ENCODE measurements around the gene RAB31. TPM values are rescaled to one million over a fixed set of nuclear protein-coding genes. Genes with fewer than 3 reads are reported as not detected.

The RAB31 gene
- total and polyA plus RNA-seq, 8 donors, result 1.4 to 28.2 (median 4.5) TPM

DNA sequence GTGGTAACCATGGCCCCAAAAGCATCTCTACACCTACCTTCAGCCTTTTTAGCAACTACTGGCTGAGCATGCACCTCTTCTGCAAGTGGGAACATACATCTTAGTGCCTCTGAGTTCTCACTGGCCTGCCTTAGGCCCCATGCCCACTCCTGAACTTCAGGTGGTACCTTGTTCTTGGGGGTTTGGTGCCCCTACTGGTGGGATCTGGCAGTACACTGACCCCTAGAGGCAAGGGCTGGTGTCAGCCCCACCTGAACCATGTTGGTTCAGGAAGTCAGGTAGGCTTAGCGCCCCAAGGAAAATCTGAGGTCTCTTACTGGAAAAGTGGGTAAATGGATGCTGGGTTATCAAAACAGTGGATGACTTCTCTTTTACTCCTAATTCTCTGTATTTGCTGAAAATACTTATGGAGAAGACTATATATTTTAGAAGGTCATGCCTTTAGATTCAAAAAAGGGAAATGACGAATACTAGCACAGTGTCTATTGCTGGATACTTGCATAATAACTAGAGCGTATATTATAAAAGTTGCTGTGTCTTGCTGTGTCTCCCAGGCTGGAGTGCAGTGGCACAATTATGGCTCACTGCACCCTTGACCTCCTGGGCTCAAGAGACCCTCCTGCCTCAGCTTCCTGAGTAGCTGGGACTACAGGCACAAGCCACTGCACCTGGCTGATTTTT, 84.6 kb downstream of the RAB31 start:
- intact Hi-C loops (cut with DNase I), result no loop called here
- no peak for DNase-seq
- no peak overlapping the region for H3K4me3 ChIP-seq
- WGBS, 2 donors, result 97 to 98% methylated on average over 3 of the region's 3 CpGs
- H3K27ac ChIP-seq, result no peak overlapping the region
- FAIRE-seq, result no peak
- H3K4me1 ChIP-seq, result no peaks in the 10 kb centered on the region
- no peak for TF ChIP-seq CTCF (IDR thresholded peaks at IDR 0.05)
- H3K9me3 ChIP-seq, result no peaks in the 10 kb centered on the region
- peak in 2 of 4 donors; percentile 37 for ATAC-seq
- H3K36me3 ChIP-seq, result no peaks in the 10 kb centered on the region
- H3K27me3 ChIP-seq, result no peaks in the 10 kb centered on the region

DNA sequence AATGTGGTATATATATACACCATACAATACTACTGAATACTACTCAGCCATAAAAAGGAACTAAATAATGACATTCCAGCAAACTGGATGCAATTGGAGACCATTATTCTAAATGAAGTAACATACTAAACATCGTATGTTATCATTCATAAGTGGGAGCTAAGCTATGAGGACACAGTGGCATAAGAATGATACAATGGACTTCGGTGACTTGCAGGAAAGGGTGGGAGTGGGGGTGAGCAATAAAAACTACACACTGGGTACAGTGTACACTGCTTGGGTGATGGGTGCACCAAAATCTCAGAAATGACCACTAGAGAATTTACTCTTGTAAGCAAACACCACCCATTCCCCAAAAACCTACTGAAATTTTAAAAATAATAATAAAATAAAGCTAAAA, 87.9 kb downstream of the RAB31 start:
- no peaks in the 10 kb centered on the region for H3K36me3 ChIP-seq
- WGBS, 2 donors, result 92 to 94% methylated on average over 2 of the region's 2 CpGs

GRCh38 chr18:9796935-9797549, 88.9 kb downstream of the RAB31 start:
- no peak for TF ChIP-seq CTCF (IDR thresholded peaks at IDR 0.05)
- Histone ChIP-seq H3K27me3 (no peaks in the 10 kb centered on the region), H3K36me3 (no peaks in the 10 kb centered on the region), H3K4me3 (no peak overlapping the region), H3K9me3 (no peaks in the 10 kb centered on the region), H3K27ac (no peak overlapping the region), H3K4me1 (no peaks in the 10 kb centered on the region)
- FAIRE-seq, result no peak
- ATAC-seq, result peak in 3 of 4 donors; percentile 23 to 62 (median 53)
- 55 to 60% methylated on average over 9 of the region's 9 CpGs for WGBS, 2 donors
- no peak for DNase-seq
- intact Hi-C loops (cut with DNase I), result no loop called here

More for the DNA sequence above, 87.9 kb downstream of the RAB31 start:
- FAIRE-seq (no peak), ATAC-seq (no peak), DNase-seq (no peak)
- no peak for TF ChIP-seq CTCF (IDR thresholded peaks at IDR 0.05)
- intact Hi-C loops (cut with DNase I), result no loop called here
- Histone ChIP-seq H3K27ac (no peak overlapping the region), H3K4me3 (no peak overlapping the region), H3K4me1 (no peaks in the 10 kb centered on the region), H3K9me3 (no peaks in the 10 kb centered on the region), H3K27me3 (no peaks in the 10 kb centered on the region)

DNA sequence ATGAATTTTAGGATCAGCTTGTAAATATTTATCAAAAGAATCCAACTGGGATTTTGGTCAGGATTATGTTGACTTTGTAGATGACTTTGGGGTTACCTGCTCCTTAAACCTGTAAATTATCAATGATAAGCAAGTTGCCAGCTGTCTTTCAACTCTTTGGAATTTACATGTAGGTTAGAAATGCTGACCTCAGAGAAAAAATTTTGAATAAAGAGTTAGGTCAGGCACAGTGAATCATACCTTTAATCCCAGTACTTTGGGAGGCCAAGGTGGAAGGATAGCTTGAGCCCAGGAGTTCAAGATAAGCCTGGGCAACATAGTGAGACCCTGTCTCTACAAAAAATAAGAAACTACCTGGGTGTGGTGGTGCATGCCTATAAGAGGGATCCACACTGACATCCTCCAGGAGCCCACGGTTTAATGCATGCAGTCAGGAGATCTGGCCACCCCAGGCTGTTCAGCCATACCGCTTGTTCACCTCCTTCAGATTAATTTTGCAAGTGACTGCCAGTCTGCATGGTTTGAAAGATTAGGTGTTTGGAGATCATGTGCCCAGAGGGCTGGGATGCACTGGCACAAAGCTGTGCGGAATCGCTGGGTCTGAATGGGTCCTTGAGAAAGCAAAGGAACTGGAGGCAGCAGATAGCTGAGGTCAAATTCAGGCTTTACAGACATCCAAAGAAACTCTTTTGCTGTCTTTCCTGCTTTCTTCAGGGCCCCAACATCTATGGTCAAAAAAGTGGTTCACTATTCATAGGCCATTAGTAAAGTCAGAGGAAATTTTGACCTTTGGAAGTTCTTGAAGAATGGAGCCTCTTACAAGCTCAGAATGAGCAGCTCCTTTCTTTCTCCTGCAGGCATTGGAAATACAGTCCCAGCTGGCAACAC, 94.3 kb downstream of the RAB31 start:
- Histone ChIP-seq H3K27ac (no peak overlapping the region), H3K27me3 (no peaks in the 10 kb centered on the region), H3K9me3 (no peaks in the 10 kb centered on the region), H3K4me1 (no peaks in the 10 kb centered on the region), H3K36me3 (no peaks in the 10 kb centered on the region), H3K4me3 (no peak overlapping the region)
- DNase-seq, result no peak
- 94 to 95% methylated on average over 4 of the region's 4 CpGs for WGBS, 2 donors
- no peak for FAIRE-seq
- no peak for ATAC-seq
- no peak for TF ChIP-seq CTCF (IDR thresholded peaks at IDR 0.05)
- intact Hi-C loops (cut with DNase I), result no loop called here

Data from pancreas (tissue), 10 donors.